Endothelial cell of umbilical vein (primary cell): ENCODE data around the gene CACNA1C. TPM values are rescaled to one million over a fixed set of nuclear protein-coding genes. Genes with fewer than 3 reads are reported as not detected.
"Not testable (repeated sequence)": the region's sequence is repeated elsewhere in the genome, so short reads cannot be mapped to it uniquely, and the experiment has no call there.

Experiments used
- BruUV-seq: library from RNA; stranded (reverse); fragments of 400-500 nt; replicated peaks from 2 replicates; lab custom pipeline; 2021; lab: Mats Ljungman, UMichigan
- CTCF ChIA-PET: fragments of 300-600, 350-600 bp; sonication (Branson Sonifier 250); formaldehyde crosslinking; loops from one replicate; lab custom pipeline; 2021; ENCODE audit warnings: antibody characterized with exemption, inconsistent platforms; lab: Charles Lee
- POLR2A ChIA-PET: fragments of 300-600, 350-600 bp; sonication (Branson Sonifier 250); formaldehyde crosslinking; loops from one replicate; lab custom pipeline; 2021; ENCODE audit warnings: antibody characterized with exemption, inconsistent platforms; lab: Charles Lee
- DNase-seq: peaks from one replicate; pipeline ENCODE4 v3.0.0-alpha.2; 2011; ENCODE audit warnings: low read depth, low spot score
- FAIRE-seq: peaks from 2 replicates; lab custom pipeline; 2011; peaks lifted over from hg19 to GRCh38; lab: Jason Lieb, UNC
- H2AFZ ChIP-seq: 2 replicates; pipeline ENCODE4 v1.6.0; 2012; ENCODE audit warnings: low read depth, low read length, control low read depth, inconsistent platforms
- H3K27ac ChIP-seq: 2 replicates; pipeline ENCODE4 v1.5.1; 2011; ENCODE audit warnings: low read depth, mild to moderate bottlenecking, control low read depth, low read length, moderate library complexity; ENCODE audit not compliant: insufficient read depth
- H3K27me3 ChIP-seq, 2 experiments: 2 replicates each; pipeline versions ENCODE4 v1.6.0 to v1.6.1; 2011; ENCODE audit warnings: low read length in 2 of 2, mixed read lengths in 1 of 2; ENCODE audit not compliant: control insufficient read depth in 2 of 2, insufficient read depth in 2 of 2
- H3K36me3 ChIP-seq, 2 experiments: 2 replicates in 1 of 2; 3 replicates in 1 of 2; pipeline ENCODE4 v1.5.1; 2011; ENCODE audit warnings: low read length in 2 of 2, mild to moderate bottlenecking in 1 of 2, moderate library complexity in 1 of 2; ENCODE audit not compliant: control insufficient read depth in 2 of 2, insufficient read depth in 2 of 2; ENCODE audit errors: extremely low read depth in 1 of 2
- H3K4me1 ChIP-seq: 3 replicates; pipeline ENCODE4 v1.5.1; 2011; ENCODE audit warnings: mild to moderate bottlenecking, low read length; ENCODE audit not compliant: control insufficient read depth, insufficient read depth; ENCODE audit errors: extremely low read depth
- H3K4me2 ChIP-seq: 2 replicates; pipeline ENCODE4 v1.6.1; 2011; ENCODE audit warnings: low read length, control low read depth, mixed read lengths; ENCODE audit not compliant: insufficient read depth
- H3K4me3 ChIP-seq, 3 experiments: fragments of 200-600 bp in 1 of 3; sonication (generic), shearing (Covaris generic) in 1 of 3; replicated peaks in 1 of 3; 2 replicates each; pipeline ENCODE4 v1.5.1; 2011 to 2016; ENCODE audit warnings: control low read depth in 3 of 3, low read length in 3 of 3, mild to moderate bottlenecking in 2 of 3, inconsistent platforms in 1 of 3, low read depth in 1 of 3, moderate library complexity in 1 of 3; ENCODE audit not compliant: insufficient read depth in 1 of 3
- H3K79me2 ChIP-seq: 2 replicates; pipeline ENCODE4 v1.6.0; 2012; ENCODE audit warnings: low read length, inconsistent platforms; ENCODE audit not compliant: control insufficient read depth, insufficient read depth
- H3K9ac ChIP-seq: replicated peaks from 2 replicates; pipeline ENCODE3; 2011; ENCODE audit warnings: low read length, control low read depth; ENCODE audit not compliant: insufficient read depth; ENCODE audit errors: extremely low read depth
- H3K9me1 ChIP-seq: replicated peaks from 3 replicates; pipeline ENCODE4 v1.6.0; 2011; ENCODE audit warnings: mild to moderate bottlenecking, low read length; ENCODE audit not compliant: control insufficient read depth, insufficient read depth; ENCODE audit errors: extremely low read depth
- H3K9me3 ChIP-seq: replicated peaks from 2 replicates; pipeline ENCODE4 v1.5.1; 2012; ENCODE audit warnings: low read length, inconsistent platforms; ENCODE audit not compliant: control insufficient read depth, insufficient read depth
- H4K20me1 ChIP-seq: replicated peaks from 2 replicates; pipeline ENCODE3; 2011; ENCODE audit warnings: mild to moderate bottlenecking, low read length; ENCODE audit not compliant: control insufficient read depth, insufficient read depth; ENCODE audit errors: extremely low read depth
- CTCF ChIP-seq, 2 donors: IDR thresholded peaks; 1 replicate in 1 of 2; 2 replicates in 1 of 2; pipeline ENCODE4 v1.5.1; 2011; ENCODE audit warnings: low read length in 2 of 2, mild to moderate bottlenecking in 2 of 2, moderate library complexity in 2 of 2, control low read depth in 1 of 2, inconsistent platforms in 1 of 2, low read depth in 1 of 2; ENCODE audit not compliant: insufficient read depth in 1 of 2; ENCODE audit errors: extremely low read depth in 1 of 2
- EZH2 ChIP-seq: IDR thresholded peaks from 2 replicates; pipeline ENCODE4 v1.6.1; 2012; ENCODE audit warnings: borderline replicate concordance, low read depth, mild to moderate bottlenecking, moderate library complexity, low read length, inconsistent platforms; ENCODE audit not compliant: severe bottlenecking
- FOS ChIP-seq: IDR thresholded peaks from 2 replicates; pipeline ENCODE4 v1.6.1; 2011; ENCODE audit warnings: mild to moderate bottlenecking, low read length, moderate library complexity, borderline replicate concordance; ENCODE audit not compliant: insufficient read depth
- GATA2 ChIP-seq: IDR thresholded peaks from 2 replicates; pipeline ENCODE4 v1.7.0; 2011; ENCODE audit warnings: low read depth, mild to moderate bottlenecking, moderate library complexity, mixed read lengths, low read length; ENCODE audit not compliant: insufficient read length, insufficient read depth
- JUN ChIP-seq: IDR thresholded peaks from 2 replicates; pipeline ENCODE4 v1.6.1; 2011; ENCODE audit warnings: borderline replicate concordance, low read depth; ENCODE audit not compliant: insufficient read length, insufficient read depth
- MAX ChIP-seq: IDR thresholded peaks from 2 replicates; pipeline ENCODE4 v1.6.1; 2011; ENCODE audit not compliant: insufficient read depth, insufficient read length
- MYC ChIP-seq: IDR thresholded peaks from one replicate; pipeline ENCODE4 v1.6.1; 2011; ENCODE audit warnings: mild to moderate bottlenecking, low read depth, low read length
- POLR2A ChIP-seq: IDR thresholded peaks from 2 replicates; pipeline ENCODE4 v1.6.1; 2012; ENCODE audit warnings: low read depth, mild to moderate bottlenecking, control low read depth, low read length
- POLR2AphosphoS5 ChIP-seq: IDR thresholded peaks from 2 replicates; pipeline ENCODE4 v1.6.1; 2012; ENCODE audit warnings: low read depth, mild to moderate bottlenecking, control low read depth, low read length, moderate library complexity; ENCODE audit not compliant: insufficient read depth
- dilution Hi-C: fragments of 300-500 bp; cut with MboI; formaldehyde crosslinking; loops from one replicate; pipeline ENCODE4 v1.15.0; 2019; ENCODE audit warnings: low sequenced_read_pairs; ENCODE audit not compliant: extremely low pct_ligation_motif_present
- intact Hi-C: fragments of 100-400 bp; cut with micrococcal nuclease; formaldehyde crosslinking; loops from one replicate; pipeline ENCODE4 v1.10.0; 2022
- polyA plus RNA-seq, 4 experiments: library from polyadenylated mRNA; depleted of rRNA in 3 of 4; stranded (reverse) in 3 of 4; unstranded in 1 of 4; fragments of >200 nt; gene quantifications; 2 replicates each; pipeline versions ENCODE4 v1.2.1 to v1.2.3, GENCODE V29; 2011 to 2012; ENCODE audit warnings: missing spikeins in 1 of 4
- total RNA-seq: library from RNA; stranded (reverse); gene quantifications from 2 replicates; pipeline ENCODE4 v1.2.3, GENCODE V29; 2021

Gene CACNA1C
- total and polyA plus RNA-seq, 2 donors (not counting 3 experiments of a cell fraction or from before 2014, with no cell fraction given), result not detected

GRCh38 chr12:2255311-2255710 lies 202.5 kb downstream of the CACNA1C start:
- intact Hi-C loops (no loop called here), dilution Hi-C loops (no loop called here)
- ChIA-PET CTCF (no interaction called here), POLR2A (no interaction called here)
- Histone ChIP-seq H3K4me1 (no peaks in the 10 kb centered on the region), H2AFZ (no peak overlapping the region), H3K27me3 (no peaks in the 10 kb centered on the region), H3K79me2 (no peaks in the 10 kb centered on the region), H3K9ac (no peak overlapping the region), H3K4me3 (no peak overlapping the region), H3K9me1 (no peaks in the 10 kb centered on the region), H3K27ac (no peak overlapping the region), H3K9me3 (peaks cover 4% of the 10 kb centered on the region), H3K4me2 (no peak overlapping the region), H4K20me1 (no peaks in the 10 kb centered on the region), H3K36me3 (no peaks in the 10 kb centered on the region)
- DNase-seq, result no peak
- FAIRE-seq, result no peak
- TF ChIP-seq EZH2 (no peak), FOS (no peak), GATA2 (no peak), MYC (no peak), JUN (no peak), CTCF (IDR thresholded peaks at IDR 0.05; ENCODE audit: extremely low read depth in 1 of 2, insufficient read depth in 1 of 2, low read depth in 1 of 2, low read length in 2 of 2) (no peak), POLR2AphosphoS5 (no peak), MAX (no peak), POLR2A (no peak)
- BruUV-seq, result no TSS peak

- dilution Hi-C loops, H3K9ac ChIP-seq, H3K4me3 ChIP-seq, H3K79me2 ChIP-seq, H3K4me2 ChIP-seq, intact Hi-C loops, BruUV-seq, H3K4me1 ChIP-seq, POLR2A ChIA-PET, H3K9me1 ChIP-seq, H3K27me3 ChIP-seq, H4K20me1 ChIP-seq, H3K27ac ChIP-seq, H2AFZ ChIP-seq, CTCF ChIA-PET, H3K9me3 ChIP-seq, H3K36me3 ChIP-seq: not testable (repeated sequence)
- FAIRE-seq, result peak; percentile 93
- peak; percentile 41 for DNase-seq
Observed at GRCh38 chr12:2255731-2256130, 202.9 kb downstream of the CACNA1C start.
